Erythroblast (primary cell): ENCODE measurements around the gene FAM98C.

ENCODE experiments used
- GATA1 ChIP-seq: IDR thresholded peaks from 2 replicates; pipeline ENCODE4 v1.6.1; 2011; ENCODE audit warnings: low read depth, mild to moderate bottlenecking, control low read depth, low read length, moderate library complexity
- POLR2A ChIP-seq: IDR thresholded peaks from 2 replicates; pipeline ENCODE4 v1.6.1; 2011; ENCODE audit warnings: mild to moderate bottlenecking, low read length

DNA sequence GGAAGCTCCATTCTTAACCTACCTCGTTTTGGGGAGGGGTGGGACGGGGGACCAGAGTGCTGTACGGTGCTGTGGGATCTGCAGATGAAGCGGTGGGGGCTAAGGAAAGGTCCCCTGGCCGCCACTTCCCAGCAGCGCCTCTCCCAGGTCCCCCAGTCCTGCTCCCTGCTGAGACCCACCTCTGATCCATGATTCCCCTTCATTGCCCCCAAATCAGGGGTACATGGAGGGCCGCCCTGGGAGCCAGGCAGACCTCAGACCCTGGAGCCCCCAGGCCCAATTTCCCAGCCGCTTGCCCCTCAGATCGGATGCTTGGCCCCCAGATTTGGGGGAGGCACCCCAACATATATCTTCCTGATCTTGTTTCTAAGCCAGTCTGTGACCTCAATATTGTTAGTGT, 3.8 kb upstream of the FAM98C start:
- TF ChIP-seq POLR2A (no peak), GATA1 (no peak)
